ENCODE results near the gene LZTFL1.

DNA sequence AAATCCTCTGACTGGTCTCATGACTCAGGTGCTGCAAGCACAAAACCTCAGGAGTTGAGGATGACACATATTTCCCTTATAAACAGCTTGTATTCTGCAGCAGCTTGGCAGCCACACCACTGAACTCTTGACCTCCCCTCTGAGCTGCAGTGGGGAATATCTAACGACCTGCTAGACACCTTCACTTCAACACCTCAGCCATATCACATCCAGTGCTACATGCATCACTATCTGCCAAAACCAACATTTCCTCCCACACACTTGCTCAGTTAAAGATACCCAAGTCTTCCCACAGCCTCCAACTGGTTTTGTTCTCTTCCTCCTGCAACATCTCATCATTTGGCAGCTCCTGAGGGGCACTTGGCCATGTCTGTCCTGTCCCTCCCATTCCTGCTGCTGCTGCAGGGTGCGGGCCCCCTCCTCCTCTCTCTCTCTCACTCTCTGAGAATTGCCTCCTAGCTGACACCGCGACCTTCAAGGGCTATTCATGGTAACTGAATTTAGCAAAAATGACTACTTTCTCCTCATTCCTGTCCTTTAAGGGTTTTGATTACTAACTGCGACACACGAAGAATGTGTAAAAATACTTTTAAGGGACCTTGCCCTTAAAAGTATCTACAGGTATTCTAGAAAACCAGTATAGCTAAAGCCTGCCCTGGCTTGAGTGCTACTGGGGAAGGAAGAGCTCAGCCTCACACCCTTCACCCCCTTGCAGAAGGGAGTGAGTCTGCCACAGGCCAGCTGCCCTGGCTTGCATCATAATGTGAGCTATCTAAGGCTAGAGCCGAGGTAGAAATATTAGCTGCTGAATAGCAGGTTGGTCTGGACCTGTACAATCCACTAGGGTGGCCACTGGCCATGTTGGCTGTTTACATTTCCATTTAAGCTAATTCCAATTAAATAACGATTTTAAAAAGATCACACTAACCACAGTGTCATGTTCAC lies 39.4 kb upstream of the LZTFL1 start:
- TF ChIP-seq CTCF (IDR thresholded peaks at IDR 0.05; ENCODE audit: insufficient read depth, low read length, poor library complexity, severe bottlenecking) = no peak
- TF ChIP-seq EZH2phosphoT487 (conservative IDR thresholded peaks at IDR 0.05; ENCODE audit: low read length) = no peak

Measured in SU-DHL-6 (cell line).